ENCODE results near the gene ZBP1. TPM values are rescaled to one million over a fixed set of nuclear protein-coding genes. Genes with fewer than 3 reads are reported as not detected.

Gene ZBP1, protein sequence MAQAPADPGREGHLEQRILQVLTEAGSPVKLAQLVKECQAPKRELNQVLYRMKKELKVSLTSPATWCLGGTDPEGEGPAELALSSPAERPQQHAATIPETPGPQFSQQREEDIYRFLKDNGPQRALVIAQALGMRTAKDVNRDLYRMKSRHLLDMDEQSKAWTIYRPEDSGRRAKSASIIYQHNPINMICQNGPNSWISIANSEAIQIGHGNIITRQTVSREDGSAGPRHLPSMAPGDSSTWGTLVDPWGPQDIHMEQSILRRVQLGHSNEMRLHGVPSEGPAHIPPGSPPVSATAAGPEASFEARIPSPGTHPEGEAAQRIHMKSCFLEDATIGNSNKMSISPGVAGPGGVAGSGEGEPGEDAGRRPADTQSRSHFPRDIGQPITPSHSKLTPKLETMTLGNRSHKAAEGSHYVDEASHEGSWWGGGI
- polyA plus RNA-seq (ENCODE audit: insufficient read depth in 1 of 5, insufficient read length in 5 of 5, low replicate concordance in 1 of 5): under 1 TPM; 0.08 to 0.37 (median 0.13) TPM
- long read RNA-seq, donor 1: 0 reads
- long read RNA-seq, donor 2: 0 reads
- long read RNA-seq, donor 3: 0 reads
- long read RNA-seq, donor 4: 0 reads
- long read RNA-seq, donor 5, partial matches to known transcripts: 0 of 1 reads
- long read RNA-seq, donor 5, other reads (novel, unspliced or antisense): 0 of 1 reads
- long read RNA-seq, donor 6: 0 reads
- long read RNA-seq, donor 7: 0 reads
- long read RNA-seq, donor 8: 0 reads

DNA sequence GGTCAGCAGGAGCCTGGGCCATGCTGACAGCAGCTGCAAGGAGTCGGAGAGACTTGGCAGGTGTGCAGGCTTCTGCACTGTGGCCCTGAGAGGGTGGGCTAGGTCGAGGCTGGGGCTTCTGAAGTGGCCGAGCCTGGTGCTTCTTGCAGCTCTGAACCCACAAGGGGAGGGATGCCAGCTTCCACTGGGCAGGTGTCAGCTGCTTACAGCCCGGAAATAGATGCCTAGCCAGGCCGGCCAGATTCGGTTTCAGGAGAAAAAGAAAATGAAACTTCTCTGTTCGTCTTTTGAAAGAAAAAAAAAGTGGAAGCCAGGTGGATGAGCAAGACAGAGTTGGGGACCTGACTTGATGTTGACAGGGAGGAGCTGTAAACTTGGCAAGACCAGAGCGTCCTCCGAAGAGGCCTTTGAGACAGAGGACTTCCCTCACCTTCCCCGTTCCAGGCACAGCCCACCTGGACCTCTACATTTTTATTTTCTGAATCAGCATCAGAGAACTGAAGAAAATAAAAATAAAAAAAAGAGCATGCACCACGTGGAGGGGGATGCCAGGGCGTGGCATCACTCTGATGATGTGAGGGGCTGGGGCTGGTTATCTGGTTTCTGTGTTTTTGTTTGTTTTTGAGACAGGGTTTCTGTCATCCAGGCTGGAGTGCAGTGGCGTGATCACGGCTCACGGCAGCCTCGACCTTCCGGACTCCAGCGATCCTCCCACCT lies at the start of gene ZBP1:
TSS of gene ZBP1 (minus strand) at position 153 of the 717 bp plus-strand sequence. CDS start at position 22, 131 bp downstream.
- no peak for DNase-seq

DNA sequence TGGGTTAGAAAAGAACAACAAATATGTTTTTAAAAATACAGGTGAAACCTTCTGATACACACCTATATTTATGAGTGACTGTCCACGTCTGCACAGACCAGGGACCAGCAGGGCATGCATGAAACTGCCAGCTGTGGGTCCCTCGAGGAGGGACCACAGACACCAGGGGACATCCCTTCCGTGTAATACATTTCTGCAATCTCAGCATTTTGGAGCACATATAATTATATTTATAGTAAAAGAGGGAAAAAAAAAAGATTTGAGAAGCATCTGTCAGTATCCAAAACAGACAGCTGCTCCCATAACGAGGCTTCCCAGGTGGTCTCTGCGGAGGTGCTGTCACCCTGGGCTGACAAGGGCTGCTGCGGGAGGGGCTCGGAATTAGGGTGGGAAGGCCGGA lies 49.4 kb upstream of the ZBP1 start:
- DNase-seq: no peak

DNA sequence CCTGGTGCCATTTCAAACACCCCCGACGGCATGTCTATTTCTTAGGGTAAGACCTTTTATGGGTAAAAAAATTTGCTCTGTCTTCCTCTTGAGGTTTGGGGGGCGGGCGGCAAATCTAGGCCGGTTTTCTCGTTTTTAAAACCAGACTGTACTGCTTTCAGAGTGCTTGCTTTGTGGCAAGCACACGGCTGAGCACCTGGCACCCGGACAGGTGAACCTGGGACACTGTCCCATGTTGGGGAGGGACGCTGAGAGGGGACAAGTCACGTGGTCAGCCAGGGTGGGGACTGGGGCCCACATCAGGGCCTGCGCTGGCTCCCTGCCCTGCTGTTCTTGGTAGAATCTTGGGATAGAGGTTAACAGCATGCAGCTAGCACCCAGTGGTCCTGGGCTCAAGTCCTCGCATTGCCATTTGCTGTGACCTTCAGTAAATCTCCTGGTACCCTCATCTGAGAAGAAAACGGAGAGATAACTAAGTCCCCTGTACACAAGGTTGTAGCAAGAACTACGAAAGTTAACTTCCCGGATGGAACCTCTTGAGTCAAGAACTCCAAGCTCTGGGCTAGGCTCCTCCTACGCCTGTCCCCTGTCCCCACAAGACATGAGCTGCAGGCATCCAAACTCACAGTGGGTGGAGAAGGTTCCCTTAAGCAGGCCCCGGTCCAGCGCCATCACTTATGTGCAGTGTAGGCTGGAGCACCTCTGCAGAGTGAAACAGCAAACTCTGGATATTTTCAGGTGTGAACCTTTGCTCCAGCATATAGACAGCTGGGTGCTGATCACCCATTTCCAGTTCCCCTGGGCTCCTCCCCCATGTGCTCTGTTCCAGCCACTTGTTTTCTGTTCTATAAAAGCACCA lies 47.9 kb upstream of the ZBP1 start:
- DNase-seq: peak; percentile 64 to 72

DNA sequence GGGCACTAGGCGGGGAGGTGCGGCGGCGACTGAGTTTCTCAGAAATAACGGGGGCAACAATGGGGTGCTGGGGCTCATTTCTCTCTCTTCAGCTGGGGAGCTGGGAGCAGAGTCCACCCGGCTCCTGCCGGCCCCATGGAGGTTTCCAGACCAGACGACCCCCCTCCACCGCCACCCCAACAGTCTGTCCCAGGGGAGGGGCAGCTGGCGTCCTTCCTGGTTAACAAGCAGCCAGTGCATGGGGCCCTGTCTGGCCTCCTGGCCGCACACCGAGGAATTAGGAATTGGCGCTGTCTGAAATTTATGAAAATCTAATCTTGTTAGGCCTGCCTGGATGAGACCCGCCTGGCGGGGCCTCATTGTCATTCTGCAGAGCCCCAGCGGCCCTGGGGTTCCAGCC lies 47.2 kb upstream of the ZBP1 start:
- no peak for DNase-seq

DNA sequence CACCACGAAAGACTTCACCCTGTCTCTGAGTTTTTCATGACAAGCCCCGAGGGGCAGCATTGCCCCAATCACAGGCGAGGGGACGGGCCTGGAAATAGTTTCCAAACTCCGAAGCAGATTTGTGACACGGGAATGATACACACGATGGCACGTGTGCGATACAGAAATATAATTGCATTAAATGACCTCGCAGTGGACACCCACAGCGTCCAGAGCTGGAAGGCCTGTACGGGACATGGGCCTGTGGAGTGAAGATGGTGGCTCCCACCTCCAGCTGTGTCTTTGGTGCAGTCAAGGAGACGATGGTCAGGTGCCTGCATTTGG lies 46.6 kb upstream of the ZBP1 start:
- no peak for DNase-seq

DNA sequence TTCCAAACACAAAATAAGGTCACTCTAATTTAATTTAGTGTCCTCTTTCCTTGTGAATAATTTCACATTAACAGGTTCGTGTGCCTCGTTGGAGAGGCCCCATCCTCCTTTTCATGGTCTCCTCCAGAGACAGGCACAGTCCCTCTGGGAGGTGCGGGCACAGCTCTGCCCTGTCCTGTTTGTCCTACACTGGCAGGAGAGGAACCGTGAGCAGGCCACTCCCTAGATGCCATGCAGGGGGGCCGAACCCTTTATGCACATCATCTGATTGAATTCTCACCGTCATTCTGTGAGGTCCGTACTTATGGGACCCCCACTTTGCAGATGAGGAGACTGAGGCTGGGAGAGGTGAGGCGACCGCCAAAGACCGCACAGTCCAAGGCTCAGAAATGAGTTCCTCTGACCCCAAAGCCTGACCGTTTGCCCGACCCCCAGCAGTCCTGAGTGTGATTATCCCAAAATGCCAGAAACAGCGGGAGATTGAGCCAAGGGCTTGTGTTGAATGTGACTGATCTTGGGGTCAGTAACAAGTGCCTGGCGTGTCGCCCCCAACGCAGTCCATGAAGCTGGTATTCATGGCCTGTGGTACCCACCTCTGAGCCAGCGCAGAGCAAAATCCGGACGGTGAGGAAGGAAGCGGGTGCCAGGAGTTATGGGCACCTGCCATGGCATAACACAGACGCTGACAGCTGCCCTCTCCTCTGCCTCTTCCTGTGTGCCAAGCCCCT lies 46.0 kb upstream of the ZBP1 start:
- DNase-seq: no peak

DNA sequence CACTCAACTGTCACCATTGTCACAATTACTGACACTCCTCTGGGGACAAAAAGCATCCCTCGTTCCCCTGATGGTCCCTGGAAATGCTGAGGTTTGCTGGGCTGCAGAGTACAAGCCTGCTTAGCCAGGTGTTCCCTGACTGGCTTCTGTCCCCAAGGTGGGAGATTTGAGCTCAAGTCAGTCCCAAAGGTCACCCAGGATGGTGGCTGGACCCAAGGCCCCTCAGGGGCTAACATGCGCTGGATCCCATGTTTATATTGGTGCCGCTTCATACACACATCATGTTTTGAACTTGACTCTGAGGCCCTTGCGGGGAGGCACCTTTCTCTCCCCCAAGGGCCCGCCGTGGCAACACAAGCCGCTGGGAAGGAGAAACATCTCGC lies 45.4 kb upstream of the ZBP1 start:
- DNase-seq: no peak

DNA sequence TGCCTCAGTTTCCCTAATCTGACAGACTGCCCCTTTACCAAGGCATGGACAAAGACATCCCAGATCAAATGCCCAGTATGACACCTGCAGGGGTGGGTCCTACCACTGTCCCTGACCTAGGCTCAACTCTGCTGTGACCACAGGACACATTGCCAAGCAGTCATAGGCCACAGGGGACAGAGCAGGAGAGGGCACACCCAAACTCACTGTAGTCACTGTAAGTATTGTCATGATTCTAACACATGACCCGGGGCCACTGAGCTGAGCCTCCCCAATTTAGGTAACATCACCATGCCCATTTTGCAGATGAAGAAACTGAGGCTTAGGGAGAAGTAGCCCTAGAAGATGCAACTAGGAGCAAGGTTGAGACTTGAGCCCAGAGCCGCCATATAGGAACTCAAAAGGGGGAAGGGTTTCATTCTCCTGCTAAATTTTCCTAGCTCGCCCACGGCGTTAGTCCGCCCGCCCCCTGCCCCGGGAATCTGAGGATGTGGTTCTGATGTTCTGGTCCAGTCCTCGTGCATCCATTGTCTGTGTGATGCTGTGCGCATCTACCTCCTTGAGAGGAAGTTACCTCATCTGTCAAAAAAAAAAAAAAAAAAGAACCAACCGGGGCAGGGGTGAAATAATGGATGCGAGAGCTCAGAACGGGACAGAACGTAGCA lies 44.8 kb upstream of the ZBP1 start:
- DNase-seq: no peak

DNA sequence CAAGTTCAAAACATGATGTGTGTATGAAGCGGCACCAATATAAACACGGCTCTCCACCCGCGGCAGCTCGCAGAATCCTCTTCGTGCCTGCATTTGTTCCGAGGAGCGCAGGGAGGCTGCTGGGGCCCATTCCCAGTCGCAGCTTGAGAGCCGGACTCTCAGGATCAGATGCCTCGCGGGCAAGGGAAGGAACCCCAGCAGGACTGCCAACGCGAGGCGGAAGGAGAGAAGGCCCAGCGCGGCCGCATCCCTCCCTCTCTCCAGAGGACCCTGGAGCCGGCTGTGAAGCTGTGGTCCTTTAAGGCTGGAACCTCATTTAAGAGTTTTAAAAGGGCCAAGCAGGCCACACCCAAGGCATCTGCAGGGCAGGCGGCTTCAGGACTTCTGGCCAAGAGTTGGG lies 44.2 kb upstream of the ZBP1 start:
- no peak for DNase-seq

DNA sequence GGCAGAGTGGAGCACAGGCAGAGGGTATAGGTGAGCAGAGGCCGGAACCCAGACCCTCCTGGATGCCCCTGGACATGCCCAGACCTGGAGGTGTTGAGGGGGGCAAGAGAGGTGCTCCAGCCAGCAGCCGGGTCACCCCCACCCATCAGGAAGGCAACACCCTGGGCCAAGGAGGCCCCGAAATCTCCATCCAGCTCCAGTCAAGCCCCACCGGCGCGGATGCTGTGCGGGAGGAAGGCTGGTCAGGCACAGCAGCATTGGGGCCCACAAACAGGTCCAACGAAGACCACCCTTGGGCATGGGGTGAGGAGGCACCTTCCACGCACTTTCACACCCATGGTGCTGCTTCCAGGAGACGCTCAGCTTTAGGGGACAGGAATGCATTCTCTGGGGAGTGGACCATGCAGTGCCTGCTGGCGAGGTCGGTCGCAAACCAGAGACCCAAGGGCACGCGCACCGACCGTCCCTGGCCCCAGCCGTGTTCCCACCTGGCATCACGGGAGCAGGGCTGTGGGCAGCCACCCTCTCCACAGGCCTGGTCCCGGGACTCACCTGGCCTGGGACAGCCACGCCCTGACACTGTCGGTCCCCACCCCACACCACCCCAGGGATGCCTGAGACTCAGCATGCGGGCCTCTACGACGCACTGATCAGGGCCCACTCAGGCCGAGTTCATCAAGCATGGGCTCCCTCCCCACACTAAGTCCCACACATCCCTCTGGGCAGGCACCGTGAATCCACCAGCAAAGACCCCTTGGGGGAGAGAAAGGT lies 43.6 kb upstream of the ZBP1 start:
- DNase-seq: no peak

DNA sequence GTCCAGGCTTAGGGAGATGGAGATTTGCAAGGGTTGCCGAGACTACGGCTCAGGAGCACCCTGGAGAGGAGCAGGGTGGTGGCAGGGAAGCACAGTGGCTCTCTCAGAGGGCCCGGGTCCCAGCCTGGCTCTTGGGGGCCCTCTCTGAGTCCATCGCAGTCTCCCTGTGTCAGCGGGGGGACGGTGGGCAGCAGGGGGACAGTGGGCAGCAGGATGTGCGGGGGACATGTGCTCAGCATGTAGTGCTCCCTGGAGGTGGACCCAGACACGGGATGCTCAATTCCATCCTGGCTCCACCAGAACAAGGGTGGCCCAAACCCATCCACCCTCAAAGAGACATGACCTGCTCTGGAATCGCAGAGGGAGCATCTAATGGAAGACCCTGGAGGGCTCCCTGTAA lies 43.0 kb upstream of the ZBP1 start:
- no peak for DNase-seq

DNA sequence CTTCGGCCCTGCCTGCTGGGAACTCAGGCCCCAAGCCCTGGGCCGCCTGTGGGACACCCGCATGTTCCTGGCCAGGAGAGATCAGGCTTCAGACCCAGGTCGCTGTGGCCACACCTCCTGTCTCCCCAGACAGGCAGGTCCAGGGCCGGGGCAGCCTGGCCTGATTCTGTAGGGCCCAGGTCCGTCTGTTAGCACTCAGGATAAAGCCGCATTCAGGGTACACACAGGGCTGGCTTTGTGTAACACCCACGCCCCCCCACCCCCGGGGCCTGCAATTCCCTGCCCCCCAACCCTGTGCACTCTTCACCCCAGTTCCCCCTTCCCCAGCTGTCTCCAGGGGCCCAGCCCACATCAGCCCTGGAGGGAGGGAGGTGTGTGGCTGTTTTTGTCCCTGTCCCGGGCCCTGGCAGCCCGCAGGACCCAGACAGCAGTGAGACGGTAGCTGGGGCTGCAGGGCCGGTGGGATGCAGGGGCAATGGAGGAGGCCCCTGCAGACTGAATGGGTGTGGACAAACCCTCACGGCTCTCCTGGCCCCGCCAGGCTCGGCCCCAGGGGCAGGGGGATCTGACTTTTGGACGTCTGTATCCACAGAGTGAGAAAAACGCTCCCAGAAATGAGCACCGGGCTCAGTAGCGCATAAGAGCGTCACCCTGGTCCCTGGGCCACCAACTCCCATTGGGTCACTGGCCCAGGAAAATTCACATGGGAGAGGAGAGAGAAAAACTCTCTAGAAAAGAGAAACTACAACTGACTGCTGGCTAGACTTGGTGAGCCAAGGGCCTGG lies 42.4 kb upstream of the ZBP1 start:
- no peak for DNase-seq

DNA sequence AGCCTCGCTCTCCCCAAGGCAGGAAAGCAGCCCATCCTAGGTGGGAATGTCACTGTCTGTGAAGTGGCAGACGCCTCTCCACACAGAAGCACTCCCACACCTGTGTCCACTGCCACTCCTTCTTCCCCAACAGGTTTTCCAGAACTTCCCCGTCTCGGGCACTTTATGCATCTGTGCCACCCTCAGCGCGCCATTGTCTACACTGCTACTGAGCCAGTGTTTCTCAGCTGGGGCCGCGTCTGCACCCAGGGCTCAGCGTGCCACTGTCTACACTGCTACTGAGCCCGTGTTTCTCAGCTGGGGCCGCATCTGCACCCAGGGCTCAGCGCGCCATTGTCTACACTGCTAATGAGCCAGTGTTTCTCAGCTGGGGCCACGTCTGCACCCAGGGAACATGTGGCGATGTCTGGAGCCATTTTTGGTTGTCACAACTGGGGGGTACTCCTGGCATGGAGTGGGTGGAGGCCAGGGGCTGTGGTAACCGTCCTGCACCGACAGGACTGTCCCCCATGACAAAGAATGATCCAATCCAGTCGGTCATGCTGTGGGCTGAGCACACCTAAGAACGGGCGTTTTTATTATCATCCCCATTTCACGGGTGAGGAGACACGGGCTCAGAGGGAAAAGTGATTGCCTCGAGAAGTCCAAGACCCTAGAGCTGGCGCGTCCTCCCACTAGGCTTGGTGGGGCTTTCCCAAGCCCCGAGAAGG lies 41.7 kb upstream of the ZBP1 start:
- no peak for DNase-seq

DNA sequence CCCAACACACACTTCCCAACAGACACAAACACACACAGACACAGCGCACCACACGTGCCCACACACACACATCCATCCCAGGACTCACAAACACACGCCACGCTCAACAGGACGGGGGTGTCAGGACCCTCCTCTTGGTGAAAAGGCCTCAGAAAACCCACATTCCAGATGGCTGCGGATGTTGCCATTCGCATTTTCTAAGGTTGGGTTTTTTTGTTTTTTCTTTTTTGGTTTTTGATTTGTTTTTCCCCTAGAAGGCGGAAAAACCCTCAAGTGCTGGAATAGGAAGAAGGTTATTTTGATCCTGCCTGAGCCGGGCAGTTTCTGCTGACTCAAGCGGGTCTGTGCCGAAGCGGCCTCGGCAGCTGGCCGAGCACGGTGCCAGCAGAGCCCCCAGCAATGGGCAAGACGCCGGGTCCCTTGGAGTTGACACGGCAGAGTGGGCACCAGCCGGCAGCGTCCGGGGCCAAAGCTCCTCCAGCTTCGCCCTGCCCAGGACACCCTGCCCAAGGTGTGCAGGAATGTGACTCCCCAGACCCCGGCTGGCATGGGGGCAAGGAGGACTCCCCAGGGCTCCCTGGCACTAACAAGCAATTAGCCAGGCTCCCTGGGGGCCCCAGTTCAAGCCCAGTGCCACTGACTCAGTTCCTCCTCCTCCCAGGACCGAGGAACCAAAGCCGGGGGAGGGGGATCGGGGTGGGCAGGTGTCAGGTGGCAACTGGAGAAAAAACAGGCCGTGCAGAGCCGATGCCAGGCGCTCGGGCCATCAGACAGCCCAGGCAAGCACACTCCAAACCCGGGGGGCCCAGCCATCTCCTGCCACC lies 40.9 kb upstream of the ZBP1 start:
- no peak for DNase-seq

DNA sequence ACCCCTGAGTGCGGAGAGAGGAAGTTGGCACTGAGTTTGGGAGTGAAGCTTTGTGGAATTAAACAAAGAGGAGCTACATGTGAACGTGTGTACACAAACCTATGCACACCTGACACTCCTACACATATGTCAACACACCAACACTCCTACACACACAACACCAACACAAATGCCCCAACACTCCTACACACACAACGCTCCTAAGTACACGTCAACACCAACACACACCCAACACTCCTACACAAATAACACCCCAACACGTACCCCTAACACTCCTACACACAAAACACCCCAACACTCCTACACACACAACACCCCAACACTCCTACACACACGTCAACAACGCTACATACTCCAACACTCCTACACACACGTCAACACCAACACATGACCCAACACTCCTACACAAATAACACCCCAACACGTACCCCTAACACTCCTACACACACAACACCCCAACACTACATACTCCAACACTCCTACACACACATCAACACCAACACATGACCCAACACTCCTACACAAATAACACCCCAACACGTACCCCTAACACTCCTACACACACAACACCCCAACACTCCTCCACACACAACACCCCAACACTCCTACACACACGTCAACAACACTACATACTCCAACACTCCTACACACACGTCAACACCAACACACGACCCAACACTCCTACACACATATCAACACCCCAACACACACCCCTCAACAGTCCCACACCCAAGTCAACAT lies 40.1 kb upstream of the ZBP1 start:
- DNase-seq: no peak

DNA sequence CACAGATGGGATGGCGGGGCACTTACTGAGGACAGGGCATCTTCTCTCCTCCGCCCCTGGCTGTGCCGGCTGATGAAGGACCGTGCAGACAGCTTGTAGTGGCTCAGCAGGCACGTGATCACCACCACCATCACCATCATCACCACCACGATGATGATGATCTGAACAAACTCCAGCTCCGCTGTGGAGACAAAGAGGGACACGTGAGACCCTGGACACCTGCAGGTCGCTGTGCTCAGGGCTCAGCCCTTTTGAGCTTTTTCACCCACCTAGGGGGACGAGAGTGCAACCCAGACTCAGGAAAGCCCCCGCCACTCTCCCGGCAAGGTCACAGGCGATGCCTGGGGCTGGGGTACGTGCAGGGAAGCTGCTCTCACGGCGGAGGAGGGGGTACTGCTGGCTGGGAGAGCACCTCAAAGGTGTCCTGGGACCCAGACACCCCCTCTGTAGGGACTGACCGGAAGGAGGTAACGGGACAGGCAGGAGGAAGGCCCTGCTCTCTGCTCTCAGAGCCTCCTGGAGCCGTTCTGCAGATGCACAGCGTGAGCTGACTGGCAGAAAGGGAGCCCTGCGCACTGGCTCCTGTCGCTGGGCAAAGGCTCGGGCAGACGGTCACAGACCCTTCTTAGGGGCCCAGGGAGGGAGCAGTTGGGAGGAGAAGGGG lies 39.4 kb upstream of the ZBP1 start:
- no peak for DNase-seq

All from right lung (tissue), 10 donors.